ENCODE measurements around the gene CMIP.

The CMIP gene

DNA sequence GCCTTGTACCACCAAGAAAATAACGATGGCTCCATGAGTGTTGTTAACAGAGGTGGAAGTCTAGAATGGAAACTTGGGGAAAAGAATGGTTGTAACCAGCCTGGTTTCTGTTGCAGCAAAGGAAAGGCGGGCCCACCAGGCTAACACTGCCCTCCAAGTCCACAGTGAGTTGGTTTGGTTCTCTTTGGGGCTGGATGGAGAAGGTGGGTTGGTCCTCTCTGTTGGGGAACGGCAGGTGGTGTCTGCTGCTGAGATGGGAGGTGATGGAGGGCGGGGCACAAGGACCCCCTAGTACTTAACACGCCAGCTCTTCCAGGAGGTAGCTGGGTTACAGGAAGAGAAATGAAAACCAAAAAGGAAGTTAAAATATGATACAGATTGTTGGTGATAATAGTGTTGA, 257.9 kb downstream of the CMIP start:
- Histone ChIP-seq H3K4me1 (ENCODE audit: control insufficient read depth in 2 of 2, insufficient read depth in 2 of 2, low read length in 2 of 2) (peaks cover 8 to 9% of the 10 kb centered on the region in 2 donors), H3K27ac (ENCODE audit: low read depth in 2 of 2, low read length in 2 of 2) (no peak overlapping the region), H3K9me3 (ENCODE audit: control insufficient read depth in 2 of 2, low read length in 2 of 2) (no peaks in the 10 kb centered on the region), H3K27me3 (ENCODE audit: control insufficient read depth in 2 of 2, insufficient read depth in 2 of 2, low read length in 2 of 2) (no peaks in the 10 kb centered on the region), H3K9ac (ENCODE audit: low read depth in 1 of 2, low read length in 2 of 2) (no peak overlapping the region), H3K36me3 (ENCODE audit: control insufficient read depth in 2 of 2, insufficient read depth in 2 of 2, low read length in 2 of 2) (peaks cover 59 to 76% of the 10 kb centered on the region in 2 donors), H3K4me3 (ENCODE audit: low read length in 2 of 2) (no peak overlapping the region)

DNA sequence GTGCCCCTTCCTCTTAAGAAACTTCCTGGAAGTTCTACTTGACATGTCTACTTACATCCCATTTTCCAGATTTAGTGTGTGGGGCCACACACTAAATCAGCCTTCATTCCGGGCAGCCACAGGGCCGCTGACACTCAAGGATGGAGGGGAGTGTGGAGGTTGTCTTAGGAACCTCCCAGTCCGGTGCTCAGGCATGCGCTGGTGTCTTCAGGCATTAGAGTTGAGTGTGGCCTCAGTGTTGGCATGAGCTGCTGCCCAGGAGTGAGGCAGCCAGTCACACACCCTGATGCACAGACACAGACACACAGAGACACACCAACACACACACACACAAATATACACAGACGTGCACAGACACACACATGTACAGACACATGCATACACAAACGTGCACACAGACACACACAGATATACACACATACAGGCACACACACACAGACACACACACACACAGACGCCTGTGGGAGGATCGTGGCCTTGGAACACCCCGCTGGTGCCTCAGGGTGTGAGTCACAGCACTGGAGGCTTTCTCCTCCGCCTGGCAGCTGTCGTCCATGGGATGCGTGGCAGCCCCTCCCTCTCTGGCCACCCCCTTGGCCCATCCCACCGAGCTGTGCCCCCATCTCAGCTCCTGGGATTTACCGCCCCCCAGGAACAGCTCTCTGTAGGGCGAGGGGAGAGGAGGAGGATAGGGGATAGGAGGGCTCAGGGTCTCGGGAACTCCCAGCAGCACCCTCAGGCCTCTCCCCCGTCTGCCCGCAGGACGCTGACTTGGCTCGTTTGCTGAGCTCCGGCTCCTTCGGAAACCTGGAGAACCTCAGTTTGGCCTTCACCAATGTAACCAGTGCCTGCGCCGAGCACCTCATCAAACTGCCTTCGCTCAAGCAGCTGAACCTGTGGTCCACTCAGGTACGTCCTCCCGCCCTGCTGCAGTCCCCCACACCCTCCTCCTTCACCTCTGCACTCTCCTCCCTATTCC, 258.9 kb downstream of the CMIP start:
- peak overlapping the region; percentile 43 to 59 for H3K27ac ChIP-seq (ENCODE audit: low read depth in 2 of 2, low read length in 2 of 2)
- no peaks in the 10 kb centered on the region for H3K9me3 ChIP-seq (ENCODE audit: control insufficient read depth in 2 of 2, low read length in 2 of 2)
- no peaks in the 10 kb centered on the region for H3K27me3 ChIP-seq (ENCODE audit: control insufficient read depth in 2 of 2, insufficient read depth in 2 of 2, low read length in 2 of 2)
- peaks cover 60 to 74% of the 10 kb centered on the region in 2 donors for H3K36me3 ChIP-seq (ENCODE audit: control insufficient read depth in 2 of 2, insufficient read depth in 2 of 2, low read length in 2 of 2)
- peaks cover 12 to 18% of the 10 kb centered on the region in 2 donors for H3K4me1 ChIP-seq (ENCODE audit: control insufficient read depth in 2 of 2, insufficient read depth in 2 of 2, low read length in 2 of 2)
- peak overlapping the region in 1 of 2 donors; percentile 10 for H3K4me3 ChIP-seq (ENCODE audit: low read length in 2 of 2)
- peak overlapping the region in 1 of 2 donors; percentile 34 for H3K9ac ChIP-seq (ENCODE audit: low read depth in 1 of 2, low read length in 2 of 2)

DNA sequence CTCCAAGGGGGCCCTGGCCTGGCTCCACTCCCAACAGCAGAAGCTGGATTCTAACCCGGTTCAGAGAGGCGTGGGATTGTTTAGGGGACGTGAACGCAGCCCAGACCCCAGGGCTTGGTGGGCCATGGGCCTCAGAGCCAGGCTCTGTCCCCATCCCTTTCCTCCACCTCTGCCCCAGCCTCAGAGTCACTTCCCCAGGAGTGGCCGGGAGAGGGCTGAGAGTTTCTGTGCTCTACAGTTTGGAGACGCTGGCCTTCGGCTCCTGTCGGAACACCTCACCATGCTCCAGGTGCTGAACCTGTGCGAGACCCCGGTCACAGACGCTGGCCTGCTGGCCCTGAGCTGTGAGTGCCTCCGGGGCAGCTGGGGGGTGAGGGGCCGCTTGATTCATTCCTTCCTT, 260.7 kb downstream of the CMIP start:
- no peak overlapping the region for H3K4me3 ChIP-seq (ENCODE audit: low read length in 2 of 2)
- peaks cover 12 to 22% of the 10 kb centered on the region in 2 donors for H3K4me1 ChIP-seq (ENCODE audit: control insufficient read depth in 2 of 2, insufficient read depth in 2 of 2, low read length in 2 of 2)
- H3K9me3 ChIP-seq (ENCODE audit: control insufficient read depth in 2 of 2, low read length in 2 of 2) = no peaks in the 10 kb centered on the region
- peaks cover 56 to 69% of the 10 kb centered on the region in 2 donors for H3K36me3 ChIP-seq (ENCODE audit: control insufficient read depth in 2 of 2, insufficient read depth in 2 of 2, low read length in 2 of 2)
- H3K9ac ChIP-seq (ENCODE audit: low read depth in 1 of 2, low read length in 2 of 2) = peak overlapping the region in 1 of 2 donors; percentile 2
- peak overlapping the region in 1 of 2 donors; percentile 77 for H3K27ac ChIP-seq (ENCODE audit: low read depth in 2 of 2, low read length in 2 of 2)
- no peaks in the 10 kb centered on the region for H3K27me3 ChIP-seq (ENCODE audit: control insufficient read depth in 2 of 2, insufficient read depth in 2 of 2, low read length in 2 of 2)

DNA sequence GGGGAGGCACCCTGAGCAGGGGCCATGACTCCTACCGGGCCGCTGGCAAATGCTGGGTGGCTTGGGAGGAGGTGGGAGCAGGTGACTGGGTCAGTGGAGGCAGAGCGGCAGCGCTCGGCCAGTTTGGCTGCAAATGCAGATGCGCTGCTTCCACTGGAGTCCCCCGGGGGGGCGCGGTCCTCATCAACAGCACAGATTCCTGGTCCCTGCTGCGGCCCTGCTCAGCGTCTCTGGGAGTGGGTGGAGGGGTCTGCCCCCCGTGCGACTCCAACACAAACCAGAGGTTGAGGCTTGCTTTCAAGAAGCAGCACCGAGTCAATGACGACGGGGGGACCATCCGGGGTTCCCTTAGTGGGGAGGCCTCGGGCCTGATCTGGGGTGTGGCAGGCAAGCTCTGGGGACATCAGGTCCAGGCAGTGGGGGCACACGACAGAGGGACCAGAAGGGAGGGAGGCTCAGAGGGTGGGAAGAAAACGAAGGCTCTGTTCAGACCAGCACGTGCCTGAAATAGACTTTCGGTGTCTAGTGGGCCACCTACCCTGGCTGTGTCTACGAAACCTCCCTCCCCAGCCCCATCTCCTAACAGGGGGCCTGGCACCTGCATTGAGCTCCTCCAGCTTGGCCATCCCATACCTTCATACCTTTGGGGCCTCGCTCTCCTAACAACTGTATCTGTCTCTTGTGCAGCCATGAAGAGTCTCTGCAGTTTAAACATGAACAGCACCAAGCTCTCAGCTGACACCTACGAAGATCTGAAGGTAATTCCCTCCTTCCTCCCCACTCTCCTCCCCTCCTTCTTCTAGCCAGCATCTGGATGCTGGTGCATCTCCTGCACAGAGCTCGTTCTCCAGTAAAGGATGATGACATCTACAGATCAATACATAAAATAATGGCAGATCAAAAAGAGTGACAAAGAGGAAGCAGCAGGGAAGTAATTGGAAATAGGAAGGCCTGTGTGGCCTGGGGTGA, 262.0 kb downstream of the CMIP start:
- H3K27ac ChIP-seq (ENCODE audit: low read depth in 2 of 2, low read length in 2 of 2) = peak overlapping the region; percentile 72 to 77
- peaks cover 52 to 60% of the 10 kb centered on the region in 2 donors for H3K36me3 ChIP-seq (ENCODE audit: control insufficient read depth in 2 of 2, insufficient read depth in 2 of 2, low read length in 2 of 2)
- H3K4me3 ChIP-seq (ENCODE audit: low read length in 2 of 2) = no peak overlapping the region
- H3K27me3 ChIP-seq (ENCODE audit: control insufficient read depth in 2 of 2, insufficient read depth in 2 of 2, low read length in 2 of 2) = no peaks in the 10 kb centered on the region
- no peaks in the 10 kb centered on the region for H3K9me3 ChIP-seq (ENCODE audit: control insufficient read depth in 2 of 2, low read length in 2 of 2)
- no peak overlapping the region for H3K9ac ChIP-seq (ENCODE audit: low read depth in 1 of 2, low read length in 2 of 2)
- H3K4me1 ChIP-seq (ENCODE audit: control insufficient read depth in 2 of 2, insufficient read depth in 2 of 2, low read length in 2 of 2) = peaks cover 12 to 22% of the 10 kb centered on the region in 2 donors

DNA sequence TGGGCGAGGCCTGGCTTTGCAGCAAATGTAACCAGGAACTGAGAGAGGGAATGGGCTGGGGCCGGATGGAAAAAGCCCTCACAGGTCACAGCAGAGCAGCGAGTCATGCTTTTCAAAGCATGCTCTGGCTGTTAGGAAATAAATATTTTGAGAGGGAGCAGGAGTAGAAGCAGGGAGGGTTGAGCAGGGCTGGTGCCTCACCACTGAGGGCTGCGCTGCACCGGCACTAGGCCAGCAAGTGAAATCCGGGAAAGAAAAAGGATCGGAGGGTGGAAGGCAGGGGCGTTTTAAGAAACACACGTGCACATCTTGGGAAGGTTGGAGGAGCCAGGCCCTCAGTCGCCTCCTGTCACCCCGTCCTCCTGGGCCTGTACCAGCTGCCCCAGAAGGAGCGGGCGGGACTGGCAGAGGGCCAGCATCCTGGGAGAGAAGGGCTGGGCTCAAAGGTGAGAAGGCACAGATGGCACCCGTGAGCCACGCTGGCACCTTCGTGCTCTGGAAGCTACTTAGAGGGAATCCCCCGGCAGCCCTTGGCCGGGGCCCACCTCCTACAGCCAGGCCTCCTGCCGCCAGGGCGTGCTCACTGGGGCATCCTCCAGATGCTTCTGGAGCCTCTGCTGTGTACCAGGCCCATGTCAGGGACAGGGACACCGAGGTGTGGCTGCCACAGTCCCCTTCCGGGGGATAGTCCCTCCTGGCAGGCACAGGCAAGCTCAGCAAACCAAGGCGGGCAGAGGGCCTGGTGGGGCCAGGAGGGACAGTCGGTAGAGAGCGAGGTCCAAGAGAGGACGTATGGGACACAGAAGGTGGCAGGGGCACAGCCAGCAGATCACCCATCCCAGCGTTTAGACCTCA, 263.0 kb downstream of the CMIP start:
- no peaks in the 10 kb centered on the region for H3K27me3 ChIP-seq (ENCODE audit: control insufficient read depth in 2 of 2, insufficient read depth in 2 of 2, low read length in 2 of 2)
- no peaks in the 10 kb centered on the region for H3K9me3 ChIP-seq (ENCODE audit: control insufficient read depth in 2 of 2, low read length in 2 of 2)
- H3K27ac ChIP-seq (ENCODE audit: low read depth in 2 of 2, low read length in 2 of 2) = peak overlapping the region; percentile 72 to 77
- H3K36me3 ChIP-seq (ENCODE audit: control insufficient read depth in 2 of 2, insufficient read depth in 2 of 2, low read length in 2 of 2) = peaks cover 45 to 50% of the 10 kb centered on the region in 2 donors
- H3K4me3 ChIP-seq (ENCODE audit: low read length in 2 of 2) = no peak overlapping the region
- peaks cover 12 to 22% of the 10 kb centered on the region in 2 donors for H3K4me1 ChIP-seq (ENCODE audit: control insufficient read depth in 2 of 2, insufficient read depth in 2 of 2, low read length in 2 of 2)
- peak overlapping the region in 1 of 2 donors; percentile 29 for H3K9ac ChIP-seq (ENCODE audit: low read depth in 1 of 2, low read length in 2 of 2)

DNA sequence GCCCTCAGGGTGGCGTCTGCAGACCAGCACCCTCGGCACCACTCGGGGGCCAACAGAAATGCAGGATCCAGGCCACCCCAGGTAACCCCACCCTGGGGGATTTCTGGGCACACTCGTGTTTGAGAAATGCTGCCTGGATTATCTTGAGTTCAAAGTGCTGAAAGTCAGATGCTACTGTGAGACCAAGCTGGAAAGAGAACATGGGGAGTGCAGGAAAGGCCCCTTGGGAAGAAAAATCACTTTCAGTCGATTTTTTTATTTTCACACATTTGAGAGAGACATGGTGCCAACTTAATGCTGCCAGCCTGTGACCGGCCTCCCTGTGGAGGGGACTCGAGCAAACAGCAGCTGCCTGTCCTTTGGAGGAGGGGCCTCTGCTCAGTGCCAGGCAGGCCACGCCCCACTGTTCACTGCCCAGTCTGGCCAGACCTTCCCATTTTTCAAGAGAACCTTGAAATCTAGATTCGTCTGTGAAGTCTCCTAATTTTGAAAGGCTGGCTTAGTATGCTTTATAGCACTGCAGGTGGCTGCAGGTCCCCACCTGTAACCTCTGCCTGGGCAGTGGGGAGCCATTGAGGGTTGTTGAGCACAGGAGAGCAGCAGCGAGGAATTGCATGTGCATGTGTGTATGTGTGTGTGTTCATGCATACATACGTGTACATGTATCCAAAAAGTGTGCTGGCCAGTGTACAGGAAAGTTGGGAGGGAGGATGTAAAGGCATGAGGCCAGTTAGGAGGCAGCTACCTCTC, 263.8 kb downstream of the CMIP start:
- H3K27ac ChIP-seq (ENCODE audit: low read depth in 2 of 2, low read length in 2 of 2) = peak overlapping the region; percentile 72 to 77
- H3K9ac ChIP-seq (ENCODE audit: low read depth in 1 of 2, low read length in 2 of 2) = peak overlapping the region in 1 of 2 donors; percentile 29
- no peak overlapping the region for H3K4me3 ChIP-seq (ENCODE audit: low read length in 2 of 2)
- H3K4me1 ChIP-seq (ENCODE audit: control insufficient read depth in 2 of 2, insufficient read depth in 2 of 2, low read length in 2 of 2) = peaks cover 12 to 22% of the 10 kb centered on the region in 2 donors
- peaks cover 38 to 42% of the 10 kb centered on the region in 2 donors for H3K36me3 ChIP-seq (ENCODE audit: control insufficient read depth in 2 of 2, insufficient read depth in 2 of 2, low read length in 2 of 2)
- no peaks in the 10 kb centered on the region for H3K27me3 ChIP-seq (ENCODE audit: control insufficient read depth in 2 of 2, insufficient read depth in 2 of 2, low read length in 2 of 2)
- H3K9me3 ChIP-seq (ENCODE audit: control insufficient read depth in 2 of 2, low read length in 2 of 2) = no peaks in the 10 kb centered on the region

DNA sequence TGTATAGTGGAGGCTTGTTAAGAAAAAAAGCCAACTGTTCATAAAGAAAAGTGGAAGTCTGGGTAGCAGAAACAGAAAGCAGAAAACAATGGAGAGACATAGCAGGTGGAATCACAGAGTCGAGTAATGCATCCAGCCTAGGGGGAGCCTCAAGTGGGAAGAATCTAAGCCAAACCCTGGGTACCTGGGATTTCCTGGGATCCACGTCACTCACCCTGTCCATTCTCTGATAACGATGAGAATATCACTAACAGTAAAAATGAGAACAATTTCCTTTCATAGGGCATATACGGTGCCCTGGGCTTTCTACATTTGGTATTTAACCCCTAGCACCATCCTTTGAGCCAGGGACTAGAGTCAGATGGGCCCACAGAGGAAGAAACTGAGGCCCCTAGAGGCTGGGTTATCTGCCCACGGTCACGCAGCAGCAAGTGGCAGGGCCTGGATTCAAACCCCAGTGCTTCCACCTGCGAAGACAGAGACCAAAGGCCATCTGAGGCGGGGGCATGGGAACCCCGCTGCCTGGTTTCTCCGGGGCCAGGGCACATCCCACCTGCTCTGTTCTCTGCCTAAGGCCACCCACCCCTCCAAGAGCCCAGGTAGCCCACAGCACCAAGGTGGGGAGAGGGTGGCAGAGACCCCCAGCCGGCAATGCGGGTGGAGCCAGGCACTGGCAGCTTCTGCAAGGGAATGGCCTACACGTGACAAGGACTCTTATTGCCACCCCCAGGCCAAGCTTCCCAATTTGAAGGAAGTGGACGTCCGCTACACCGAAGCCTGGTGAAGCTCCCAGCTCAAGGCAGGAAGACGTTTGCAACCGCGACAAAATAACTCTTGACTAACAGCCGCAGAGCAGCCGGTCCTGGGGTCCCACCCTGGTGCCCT, 264.6 kb downstream of the CMIP start:
- Histone ChIP-seq H3K4me3 (ENCODE audit: low read length in 2 of 2) (no peak overlapping the region), H3K9ac (ENCODE audit: low read depth in 1 of 2, low read length in 2 of 2) (no peak overlapping the region), H3K27ac (ENCODE audit: low read depth in 2 of 2, low read length in 2 of 2) (peak overlapping the region; percentile 72 to 77), H3K27me3 (ENCODE audit: control insufficient read depth in 2 of 2, insufficient read depth in 2 of 2, low read length in 2 of 2) (no peaks in the 10 kb centered on the region), H3K9me3 (ENCODE audit: control insufficient read depth in 2 of 2, low read length in 2 of 2) (no peaks in the 10 kb centered on the region), H3K4me1 (ENCODE audit: control insufficient read depth in 2 of 2, insufficient read depth in 2 of 2, low read length in 2 of 2) (peaks cover 12 to 22% of the 10 kb centered on the region in 2 donors), H3K36me3 (ENCODE audit: control insufficient read depth in 2 of 2, insufficient read depth in 2 of 2, low read length in 2 of 2) (peaks cover 37% of the 10 kb centered on the region in 2 donors)

DNA sequence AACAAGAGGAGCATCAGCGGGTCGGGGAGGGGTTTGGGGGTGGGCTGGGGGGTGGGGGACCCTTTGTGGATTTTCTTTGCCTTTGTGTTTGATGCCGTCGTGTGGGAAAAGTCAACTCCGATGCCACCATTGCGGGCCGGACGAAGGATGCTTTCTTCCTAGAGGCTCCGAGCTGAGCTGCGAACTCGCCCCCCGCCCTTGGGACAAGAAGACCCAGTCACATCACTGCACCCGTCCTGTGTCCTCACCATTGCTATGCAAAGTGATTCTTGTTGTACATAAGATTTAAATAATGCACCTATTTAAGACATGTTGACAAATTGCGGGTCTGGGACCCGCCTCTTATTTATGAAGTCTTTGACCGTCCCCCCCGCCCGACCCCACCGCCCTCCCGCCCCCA, 265.4 kb downstream of the CMIP start:
- no peak overlapping the region for H3K9ac ChIP-seq (ENCODE audit: low read depth in 1 of 2, low read length in 2 of 2)
- no peaks in the 10 kb centered on the region for H3K27me3 ChIP-seq (ENCODE audit: control insufficient read depth in 2 of 2, insufficient read depth in 2 of 2, low read length in 2 of 2)
- H3K9me3 ChIP-seq (ENCODE audit: control insufficient read depth in 2 of 2, low read length in 2 of 2) = no peaks in the 10 kb centered on the region
- peaks cover 12 to 24% of the 10 kb centered on the region in 2 donors for H3K4me1 ChIP-seq (ENCODE audit: control insufficient read depth in 2 of 2, insufficient read depth in 2 of 2, low read length in 2 of 2)
- H3K4me3 ChIP-seq (ENCODE audit: low read length in 2 of 2) = no peak overlapping the region
- peaks cover 33 to 36% of the 10 kb centered on the region in 2 donors for H3K36me3 ChIP-seq (ENCODE audit: control insufficient read depth in 2 of 2, insufficient read depth in 2 of 2, low read length in 2 of 2)
- H3K27ac ChIP-seq (ENCODE audit: low read depth in 2 of 2, low read length in 2 of 2) = no peak overlapping the region

All from mucosa of rectum (tissue), 2 donors.